WTC11 (cell line): Measurements from ENCODE around the gene THRA. TPM values are rescaled to one million over a fixed set of nuclear protein-coding genes. Genes with fewer than 3 reads are reported as not detected.

ENCODE experiments used
- ATAC-seq: fragments of 200-7000 bp; cut with Tn5 transposase; 2 replicates; pipeline ENCODE4 v1.10.0; 2021; ENCODE audit warnings: mild to moderate bottlenecking, moderate library complexity
- CTCF ChIA-PET: fragments of 300-600 bp; sonication (Branson Sonifier 250); formaldehyde crosslinking; loops from one replicate; lab custom pipeline; 2021; ENCODE audit warnings: antibody characterized with exemption; lab: Charles Lee
- POLR2A ChIA-PET: fragments of 350-600 bp; sonication (Branson Sonifier 250); formaldehyde crosslinking; loops from one replicate; lab custom pipeline; 2021; ENCODE audit warnings: antibody characterized with exemption; lab: Charles Lee
- DNase-seq: peaks from one replicate; pipeline ENCODE4 v3.0.0; 2021; ENCODE audit warnings: low spot score
- H3K27ac Mint-ChIP-seq: 2 replicates; pipeline ENCODE4 v1.8.0; 2021; ENCODE audit warnings: mixed read lengths
- H3K27me3 Mint-ChIP-seq: 2 replicates; pipeline ENCODE4 v1.8.0; 2021; ENCODE audit warnings: low read depth, mild to moderate bottlenecking, moderate library complexity, mixed read lengths
- H3K36me3 Mint-ChIP-seq: 2 replicates; pipeline ENCODE4 v1.8.0; 2021; ENCODE audit warnings: mixed read lengths
- H3K4me1 Mint-ChIP-seq: 2 replicates; pipeline ENCODE4 v1.8.0; 2022; ENCODE audit warnings: mixed read lengths
- H3K4me3 Mint-ChIP-seq: 2 replicates; pipeline ENCODE4 v1.8.0; 2021; ENCODE audit warnings: mild to moderate bottlenecking, moderate library complexity, mixed read lengths
- H3K9me3 Mint-ChIP-seq: 2 replicates; pipeline ENCODE4 v1.8.0; 2021; ENCODE audit warnings: mixed read lengths
- ATF3 ChIP-seq: sonication (generic); formaldehyde crosslinking; conservative IDR thresholded peaks from 2 replicates; pipeline ENCODE4 v1.8.1; 2022; ENCODE audit warnings: mild to moderate bottlenecking, missing genetic modification reagents
- CREB1 ChIP-seq: sonication (generic); formaldehyde crosslinking; IDR thresholded peaks from 2 replicates; pipeline ENCODE4 v1.8.0; 2023; ENCODE audit warnings: mild to moderate bottlenecking, missing genetic modification reagents
- CREM ChIP-seq: sonication (generic); formaldehyde crosslinking; IDR thresholded peaks from 2 replicates; pipeline ENCODE4 v1.8.1; 2022; ENCODE audit warnings: mild to moderate bottlenecking, missing genetic modification reagents, moderate library complexity
- E2F5 ChIP-seq: sonication (generic); formaldehyde crosslinking; IDR thresholded peaks from 2 replicates; pipeline ENCODE4 v1.8.1; 2022; ENCODE audit warnings: mild to moderate bottlenecking, moderate library complexity, missing genetic modification reagents
- ETV6 ChIP-seq: sonication (generic); formaldehyde crosslinking; IDR thresholded peaks from 2 replicates; pipeline ENCODE4 v1.8.1; 2022; ENCODE audit warnings: mild to moderate bottlenecking, missing genetic modification reagents
- FOXP1 ChIP-seq: sonication (generic); formaldehyde crosslinking; IDR thresholded peaks from 2 replicates; pipeline ENCODE4 v1.8.0; 2022; ENCODE audit warnings: missing genetic modification reagents, mild to moderate bottlenecking, moderate library complexity, borderline replicate concordance
- JUN ChIP-seq: sonication (generic); formaldehyde crosslinking; IDR thresholded peaks from 2 replicates; pipeline ENCODE4 v1.8.0; 2023; ENCODE audit warnings: mild to moderate bottlenecking, missing genetic modification reagents
- KAT7 ChIP-seq: sonication (generic); formaldehyde crosslinking; IDR thresholded peaks from 2 replicates; pipeline ENCODE4 v1.8.1; 2023; ENCODE audit warnings: missing genetic modification reagents, mild to moderate bottlenecking, borderline replicate concordance
- MYBL2 ChIP-seq: sonication (generic); formaldehyde crosslinking; IDR thresholded peaks from 2 replicates; pipeline ENCODE4 v1.8.1; 2023; ENCODE audit warnings: mild to moderate bottlenecking, moderate library complexity, missing genetic modification reagents
- NFE2L1 ChIP-seq: sonication (generic); formaldehyde crosslinking; IDR thresholded peaks from 2 replicates; pipeline ENCODE4 v1.8.1; 2023; ENCODE audit warnings: missing genetic modification reagents
- NR2C2 ChIP-seq: sonication (generic); formaldehyde crosslinking; IDR thresholded peaks from 2 replicates; pipeline ENCODE4 v1.8.0; 2022; ENCODE audit warnings: mild to moderate bottlenecking, missing genetic modification reagents
- RORB ChIP-seq: fragments of 250-450 bp; sonication (Bioruptor Pico); IDR thresholded peaks from 2 replicates; pipeline ENCODE4 v1.9.0; 2021; ENCODE audit warnings: mild to moderate bottlenecking
- ZBTB21 ChIP-seq: sonication (generic); formaldehyde crosslinking; IDR thresholded peaks from 2 replicates; pipeline ENCODE4 v1.8.1; 2023; ENCODE audit warnings: mild to moderate bottlenecking, missing genetic modification reagents, borderline replicate concordance
- ZNF263 ChIP-seq: sonication (generic); formaldehyde crosslinking; IDR thresholded peaks from 2 replicates; pipeline ENCODE4 v1.8.1; 2022; ENCODE audit warnings: low read depth, mild to moderate bottlenecking, moderate library complexity, missing genetic modification reagents
- ZNF423 ChIP-seq: fragments of 250-450 bp; sonication (Bioruptor Pico); IDR thresholded peaks from 2 replicates; pipeline ENCODE4 v2.1.2; 2022; ENCODE audit warnings: mild to moderate bottlenecking, moderate library complexity
- total RNA-seq: library from RNA; stranded (reverse); gene quantifications from 3 replicates; pipeline ENCODE4 v1.2.3, GENCODE V29; 2021
- TF ChIP-seq, protein P1 (sequence below): sonication (generic); formaldehyde crosslinking; IDR thresholded peaks from 2 replicates; pipeline ENCODE4 v1.8.0; 2023; ENCODE audit warnings: missing genetic modification reagents
- TF ChIP-seq, protein P2 (sequence below): sonication (generic); formaldehyde crosslinking; IDR thresholded peaks from 2 replicates; pipeline ENCODE4 v1.8.1; 2023; ENCODE audit warnings: mild to moderate bottlenecking, missing genetic modification reagents, borderline replicate concordance
- TF ChIP-seq, protein P3 (sequence below): sonication (generic); formaldehyde crosslinking; IDR thresholded peaks from 2 replicates; pipeline ENCODE4 v1.8.0; 2022; ENCODE audit warnings: mild to moderate bottlenecking, missing genetic modification reagents
- TF ChIP-seq, protein P4 (sequence below): fragments of 200-600 bp; IDR thresholded peaks from 2 replicates; pipeline ENCODE4 v1.8.0; 2022; ENCODE audit warnings: antibody characterized with exemption

The THRA gene
- total RNA-seq, 1 experiment from 2014 or later, result 15.9 TPM

DNA sequence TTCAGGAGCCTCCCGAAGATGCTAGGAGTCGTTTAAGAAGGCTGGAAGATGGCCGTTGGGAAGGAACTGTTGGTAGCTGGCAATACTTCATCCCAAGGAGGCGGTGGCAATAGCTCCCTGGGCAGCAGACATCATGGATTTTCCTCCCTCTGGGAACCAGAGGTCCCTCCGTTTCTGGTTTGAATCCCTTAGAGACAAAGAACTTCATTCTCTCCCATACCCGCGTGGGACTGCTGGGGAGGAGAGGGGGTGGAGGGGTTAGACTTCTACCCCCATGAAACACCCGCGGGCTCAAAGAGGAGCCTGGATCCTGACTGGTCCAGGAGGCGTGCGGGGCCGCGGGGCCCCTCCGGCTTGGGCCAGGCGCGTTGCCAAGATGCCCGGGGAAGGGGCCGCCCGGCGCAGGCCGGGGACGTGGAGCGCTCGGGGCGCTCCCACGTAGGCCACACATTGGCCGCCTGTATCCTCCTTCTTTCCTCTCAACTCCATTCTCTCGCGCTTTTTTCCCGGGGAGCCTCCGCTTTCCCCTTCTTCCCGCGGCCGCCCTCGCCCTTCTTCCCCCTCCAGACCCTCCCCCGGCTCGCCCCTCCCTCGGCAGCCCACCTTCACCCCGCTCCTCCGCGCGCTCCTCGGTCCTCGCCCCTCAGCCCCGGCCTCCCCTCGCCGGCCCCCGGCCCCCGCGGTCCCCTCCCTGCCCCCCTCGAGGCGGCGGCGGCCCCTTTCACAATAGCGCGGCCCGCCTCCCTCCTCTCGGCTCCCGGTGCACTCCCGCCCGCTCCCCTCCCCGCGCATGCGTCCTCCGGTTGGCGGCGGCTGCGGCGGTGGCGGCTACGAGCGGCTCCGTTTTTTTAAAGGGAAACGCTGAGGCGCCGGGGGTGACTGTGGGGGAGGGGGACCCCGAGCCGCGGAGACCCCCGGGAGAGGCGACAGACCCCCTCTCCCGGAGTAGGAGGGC is 58.7 kb downstream of the THRA start, which contains the start of gene MSL1 (continued):
- 0 out of 2 replicates have a peak, but pooled peaks have one; percentile 35 for TF ChIP-seq E2F5 (CRISPR knock-in tag)
- no peak for TF ChIP-seq ZBTB21
- TF ChIP-seq, protein P1, sequence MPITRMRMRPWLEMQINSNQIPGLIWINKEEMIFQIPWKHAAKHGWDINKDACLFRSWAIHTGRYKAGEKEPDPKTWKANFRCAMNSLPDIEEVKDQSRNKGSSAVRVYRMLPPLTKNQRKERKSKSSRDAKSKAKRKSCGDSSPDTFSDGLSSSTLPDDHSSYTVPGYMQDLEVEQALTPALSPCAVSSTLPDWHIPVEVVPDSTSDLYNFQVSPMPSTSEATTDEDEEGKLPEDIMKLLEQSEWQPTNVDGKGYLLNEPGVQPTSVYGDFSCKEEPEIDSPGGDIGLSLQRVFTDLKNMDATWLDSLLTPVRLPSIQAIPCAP, result no peak
- TF ChIP-seq, protein P2, sequence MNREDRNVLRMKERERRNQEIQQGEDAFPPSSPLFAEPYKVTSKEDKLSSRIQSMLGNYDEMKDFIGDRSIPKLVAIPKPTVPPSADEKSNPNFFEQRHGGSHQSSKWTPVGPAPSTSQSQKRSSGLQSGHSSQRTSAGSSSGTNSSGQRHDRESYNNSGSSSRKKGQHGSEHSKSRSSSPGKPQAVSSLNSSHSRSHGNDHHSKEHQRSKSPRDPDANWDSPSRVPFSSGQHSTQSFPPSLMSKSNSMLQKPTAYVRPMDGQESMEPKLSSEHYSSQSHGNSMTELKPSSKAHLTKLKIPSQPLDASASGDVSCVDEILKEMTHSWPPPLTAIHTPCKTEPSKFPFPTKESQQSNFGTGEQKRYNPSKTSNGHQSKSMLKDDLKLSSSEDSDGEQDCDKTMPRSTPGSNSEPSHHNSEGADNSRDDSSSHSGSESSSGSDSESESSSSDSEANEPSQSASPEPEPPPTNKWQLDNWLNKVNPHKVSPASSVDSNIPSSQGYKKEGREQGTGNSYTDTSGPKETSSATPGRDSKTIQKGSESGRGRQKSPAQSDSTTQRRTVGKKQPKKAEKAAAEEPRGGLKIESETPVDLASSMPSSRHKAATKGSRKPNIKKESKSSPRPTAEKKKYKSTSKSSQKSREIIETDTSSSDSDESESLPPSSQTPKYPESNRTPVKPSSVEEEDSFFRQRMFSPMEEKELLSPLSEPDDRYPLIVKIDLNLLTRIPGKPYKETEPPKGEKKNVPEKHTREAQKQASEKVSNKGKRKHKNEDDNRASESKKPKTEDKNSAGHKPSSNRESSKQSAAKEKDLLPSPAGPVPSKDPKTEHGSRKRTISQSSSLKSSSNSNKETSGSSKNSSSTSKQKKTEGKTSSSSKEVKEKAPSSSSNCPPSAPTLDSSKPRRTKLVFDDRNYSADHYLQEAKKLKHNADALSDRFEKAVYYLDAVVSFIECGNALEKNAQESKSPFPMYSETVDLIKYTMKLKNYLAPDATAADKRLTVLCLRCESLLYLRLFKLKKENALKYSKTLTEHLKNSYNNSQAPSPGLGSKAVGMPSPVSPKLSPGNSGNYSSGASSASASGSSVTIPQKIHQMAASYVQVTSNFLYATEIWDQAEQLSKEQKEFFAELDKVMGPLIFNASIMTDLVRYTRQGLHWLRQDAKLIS (CRISPR knock-in tag), result no peak
- TF ChIP-seq, all 79 proteins: peak for 6

GRCh38 chr17:40122136-40122998 is 59.6 kb downstream of the THRA start:
- H3K27me3 Mint-ChIP-seq, result no peaks in the 10 kb centered on the region
- CTCF ChIA-PET, result interaction anchor here (0.7 to 5.3 kb wide), 12 partner anchors 11 to 494 kb away, joined by 3 to 120 read pairs (median 5); partner anchors contain the start of gene THRA
- TF ChIP-seq ATF3 (CRISPR knock-in tag) (no peak), JUN (CRISPR knock-in tag) (0 out of 2 replicates have a peak, but pooled peaks have one; percentile 44), CREM (CRISPR knock-in tag) (0 out of 2 replicates have a peak, but pooled peaks have one; percentile 42)
- TF ChIP-seq, all 79 proteins: peak for 2
- Mint-ChIP-seq H3K27ac (no peak overlapping the region), H3K4me1 (peaks cover 26% of the 10 kb centered on the region), H3K36me3 (peaks cover 20% of the 10 kb centered on the region), H3K9me3 (no peaks in the 10 kb centered on the region), H3K4me3 (peak overlapping the region; percentile 98)
- DNase-seq (peak; percentile 59), ATAC-seq (peak; percentile 14)
- POLR2A ChIA-PET, result interaction anchor here (0.9 to 3.1 kb wide), 11 partner anchors 9 to 96 kb away, joined by 3 to 28 read pairs (median 5); partner anchors contain the start of genes CASC3, MED24, NR1D1 and THRA

- peaks cover 23% of the 10 kb centered on the region for H3K4me1 Mint-ChIP-seq
- ChIA-PET CTCF (interaction anchor here (0.6 to 5.3 kb wide), 16 partner anchors 12 to 495 kb away, joined by 3 to 120 read pairs (median 4); partner anchors contain the start of genes NR1D1, PSMD3 and THRA), POLR2A (interaction anchor here (0.7 to 3.1 kb wide), 12 partner anchors 11 to 96 kb away, joined by 3 to 28 read pairs (median 4); partner anchors contain the start of genes CASC3, MED24, NR1D1 and THRA)
- H3K9me3 Mint-ChIP-seq, result no peaks in the 10 kb centered on the region
- H3K36me3 Mint-ChIP-seq, result peaks cover 26% of the 10 kb centered on the region
- no peaks in the 10 kb centered on the region for H3K27me3 Mint-ChIP-seq
- H3K4me3 Mint-ChIP-seq, result peak overlapping the region; percentile 98
- H3K27ac Mint-ChIP-seq, result peak overlapping the region; percentile 99
- DNase-seq (peak; percentile 82), ATAC-seq (peak; percentile 60)
- TF ChIP-seq NFE2L1, result no peak
- TF ChIP-seq FOXP1, result peak; percentile 30; the same call in 1 of the 2 replicates
- no peak for TF ChIP-seq KAT7 (CRISPR knock-in tag)
- TF ChIP-seq, protein P3, sequence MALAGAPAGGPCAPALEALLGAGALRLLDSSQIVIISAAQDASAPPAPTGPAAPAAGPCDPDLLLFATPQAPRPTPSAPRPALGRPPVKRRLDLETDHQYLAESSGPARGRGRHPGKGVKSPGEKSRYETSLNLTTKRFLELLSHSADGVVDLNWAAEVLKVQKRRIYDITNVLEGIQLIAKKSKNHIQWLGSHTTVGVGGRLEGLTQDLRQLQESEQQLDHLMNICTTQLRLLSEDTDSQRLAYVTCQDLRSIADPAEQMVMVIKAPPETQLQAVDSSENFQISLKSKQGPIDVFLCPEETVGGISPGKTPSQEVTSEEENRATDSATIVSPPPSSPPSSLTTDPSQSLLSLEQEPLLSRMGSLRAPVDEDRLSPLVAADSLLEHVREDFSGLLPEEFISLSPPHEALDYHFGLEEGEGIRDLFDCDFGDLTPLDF (CRISPR knock-in tag), result no peak
- no peak for TF ChIP-seq MYBL2 (CRISPR knock-in tag)
- no peak for TF ChIP-seq ZNF423
- no peak for TF ChIP-seq NR2C2 (CRISPR knock-in tag)
- TF ChIP-seq ZNF263 (CRISPR knock-in tag), result no peak
- TF ChIP-seq CREB1, result no peak
- TF ChIP-seq RORB (CRISPR knock-in tag), result no peak
- TF ChIP-seq ETV6 (CRISPR knock-in tag), result no peak; the same call in 1 of the 2 replicates
- TF ChIP-seq, protein P4, sequence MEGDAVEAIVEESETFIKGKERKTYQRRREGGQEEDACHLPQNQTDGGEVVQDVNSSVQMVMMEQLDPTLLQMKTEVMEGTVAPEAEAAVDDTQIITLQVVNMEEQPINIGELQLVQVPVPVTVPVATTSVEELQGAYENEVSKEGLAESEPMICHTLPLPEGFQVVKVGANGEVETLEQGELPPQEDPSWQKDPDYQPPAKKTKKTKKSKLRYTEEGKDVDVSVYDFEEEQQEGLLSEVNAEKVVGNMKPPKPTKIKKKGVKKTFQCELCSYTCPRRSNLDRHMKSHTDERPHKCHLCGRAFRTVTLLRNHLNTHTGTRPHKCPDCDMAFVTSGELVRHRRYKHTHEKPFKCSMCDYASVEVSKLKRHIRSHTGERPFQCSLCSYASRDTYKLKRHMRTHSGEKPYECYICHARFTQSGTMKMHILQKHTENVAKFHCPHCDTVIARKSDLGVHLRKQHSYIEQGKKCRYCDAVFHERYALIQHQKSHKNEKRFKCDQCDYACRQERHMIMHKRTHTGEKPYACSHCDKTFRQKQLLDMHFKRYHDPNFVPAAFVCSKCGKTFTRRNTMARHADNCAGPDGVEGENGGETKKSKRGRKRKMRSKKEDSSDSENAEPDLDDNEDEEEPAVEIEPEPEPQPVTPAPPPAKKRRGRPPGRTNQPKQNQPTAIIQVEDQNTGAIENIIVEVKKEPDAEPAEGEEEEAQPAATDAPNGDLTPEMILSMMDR, result no peak
Measured at GRCh38 chr17:40122999-40123810, 60.4 kb downstream of the THRA start.
